Adrenal gland (tissue), 12 donors: ENCODE data around the gene SIGLEC10. TPM values are rescaled to one million over a fixed set of nuclear protein-coding genes. Genes with fewer than 3 reads are reported as not detected.

Source experiments
- DNase-seq, 7 donors: peaks; one replicate each; pipeline ENCODE4 v3.0.0-alpha.2; 2019 to 2020
- H3K27ac ChIP-seq, 5 donors: fragments of 200-600 bp; sonication (generic) in 4 of 5; 1 replicate in 3 of 5; 2 replicates in 2 of 5; pipeline versions ENCODE4 v1.5.1 to v1.8.0; 2016 to 2020; ENCODE audit warnings: mild to moderate bottlenecking in 1 of 5
- H3K27me3 ChIP-seq: fragments of 200-600 bp; 2 replicates; pipeline ENCODE4 v1.8.0; 2021
- H3K36me3 ChIP-seq, 2 donors: fragments of 200-600 bp; replicated peaks in 1 of 2; 1 replicate in 1 of 2; 2 replicates in 1 of 2; pipeline versions ENCODE4 v1.5.1 to v1.8.0; 2018 to 2022
- H3K4me1 ChIP-seq, 2 donors: fragments of 200-600 bp; replicated peaks in 1 of 2; 1 replicate in 1 of 2; 2 replicates in 1 of 2; pipeline versions ENCODE4 v1.5.1 to v1.8.0; 2018 to 2021
- H3K4me3 ChIP-seq, 4 donors: fragments of 200-600 bp; sonication (generic) in 3 of 4; one replicate each; pipeline ENCODE4 v1.5.1; 2016 to 2018
- H3K9me3 ChIP-seq, 3 donors: fragments of 200-600 bp; sonication (generic) in 1 of 3; replicated peaks in 1 of 3; 1 replicate in 2 of 3; 2 replicates in 1 of 3; pipeline versions ENCODE4 v1.5.1 to v1.8.0; 2016 to 2021
- CTCF ChIP-seq, 6 experiments: fragments of 450-650 bp in 4 of 6; fragments of 200-600 bp in 2 of 6; sonication (generic) in 1 of 6; IDR thresholded peaks; 1 replicate in 5 of 6; 2 replicates in 1 of 6; pipeline versions ENCODE4 v1.5.1 to v1.8.0; 2016 to 2021; ENCODE audit warnings: antibody characterized with exemption in 6 of 6, mild to moderate bottlenecking in 2 of 6, moderate library complexity in 1 of 6
- POLR2A ChIP-seq, 2 donors: fragments of 450-650 bp; IDR thresholded peaks; one replicate each; pipeline ENCODE4 v1.6.1; 2017; ENCODE audit warnings: antibody characterized with exemption in 2 of 2, mild to moderate bottlenecking in 2 of 2, moderate library complexity in 1 of 2
- WGBS, 4 donors: extraction: QIAGEN DNeasy Blood & Tissue Kit in 2 of 4; methylation state at CpG; one replicate each; pipeline versions ENCODE4 v1.1.5 to v1.1.7; 2013 to 2017; 5-methylcytosine and 5-hydroxymethylcytosine counted together
- intact Hi-C, 2 donors: fragments of 100-400 bp; cut with DNase I; formaldehyde crosslinking; loops; one replicate each; pipeline versions ENCODE4 v1.14.1 to v1.15.0; 2022 to 2023
- polyA plus RNA-seq, 3 donors: library from polyadenylated mRNA; stranded (reverse); fragments of 200-250 nt in 2 of 3; fragments of 350-450 nt in 1 of 3; fragmentation: Illumina TruSeq in 1 of 3; extraction: RNeasy Lipid Tissue Mini Kit (QIAGEN cat#74804) in 1 of 3; gene quantifications; one replicate each; pipeline ENCODE4 v1.2.3, GENCODE V29; 2013 to 2014
- total RNA-seq, 9 donors: library from RNA; depleted of rRNA in 4 of 9; stranded (reverse); fragments of >200 nt in 4 of 9; fragments of 120-200 nt in 1 of 9; fragmentation: NEBNext Ultra II Directional in 1 of 9; extraction: Animal tissue kit (Norgen Biotek cat#: 25700) in 1 of 9; gene quantifications; one replicate each; pipeline versions ENCODE4 v1.1.0 to v1.2.4, GENCODE V29; 2013 to 2023
- donor health status: healthy with polysubstance abuse.
- donor health status: Bipolar disorder and iron deficiency.
- donor health status: DM: yes; HTN: yes; CAD: no.
- donor health status: DM: no; HTN: no; CAD: no.
- donor health status: DM: no; HTN: no; CAD: no.
- donor health status: DM: yes; HTN: yes; CAD: no.

SIGLEC10 gene
- total and polyA plus RNA-seq, 12 donors: 0.89 to 70.7 (median 15.8) TPM

GRCh38 chr19:51387924-51388389 lies 29.5 kb downstream of the SIGLEC10 start, which contains the start of gene LIM2:
Gene LIM2, minus strand, starts transcription at chr19:51387974. Its CDS starts 531 bp downstream, at chr19:51387443.
- Histone ChIP-seq H3K36me3 (no peaks in the 10 kb centered on the region), H3K4me1 (no peaks in the 10 kb centered on the region), H3K27me3 (no peaks in the 10 kb centered on the region), H3K4me3 (no peak within 1 kb of the TSS), H3K27ac (no peak within 1 kb of the TSS), H3K9me3 (no peaks in the 10 kb centered on the region)
- WGBS, 4 donors: 89 to 93% (median 91%) methylated on average over 5 to 15 of the region's 15 CpGs
- TF ChIP-seq POLR2A (IDR thresholded peaks at IDR 0.05): no peak
- TF ChIP-seq CTCF (IDR thresholded peaks at IDR 0.05): no peak
- intact Hi-C loops: no loop called here
- DNase-seq: no peak

GRCh38 chr19:51386882-51387520 lies 30.4 kb downstream of the SIGLEC10 start:
- TF ChIP-seq POLR2A (IDR thresholded peaks at IDR 0.05): no peak
- TF ChIP-seq CTCF (IDR thresholded peaks at IDR 0.05): no peak
- 52 to 67% (median 64%) methylated on average over 4 to 14 of the region's 14 CpGs for WGBS, 4 donors
- intact Hi-C loops: no loop called here
- Histone ChIP-seq H3K9me3 (no peaks in the 10 kb centered on the region), H3K4me1 (no peaks in the 10 kb centered on the region), H3K27me3 (no peaks in the 10 kb centered on the region), H3K4me3 (no peak overlapping the region), H3K36me3 (no peaks in the 10 kb centered on the region), H3K27ac (no peak overlapping the region)
- no peak for DNase-seq

- no peak overlapping the region for H3K4me3 ChIP-seq
- no peaks in the 10 kb centered on the region for H3K36me3 ChIP-seq
- H3K27me3 ChIP-seq: no peaks in the 10 kb centered on the region
- TF ChIP-seq CTCF (IDR thresholded peaks at IDR 0.05) (no peak), POLR2A (IDR thresholded peaks at IDR 0.05) (no peak)
- DNase-seq: no peak
- intact Hi-C loops: no loop called here
- no peak overlapping the region for H3K27ac ChIP-seq
- no peaks in the 10 kb centered on the region for H3K9me3 ChIP-seq
- no peaks in the 10 kb centered on the region for H3K4me1 ChIP-seq
- 91 to 97% (median 95%) methylated on average over 3 to 4 of the region's 4 CpGs for WGBS, 4 donors
These were observed 35.4 kb downstream of the SIGLEC10 start for GRCh38 chr19:51382004-51382403.

GRCh38 chr19:51380379-51380778 lies 37.1 kb downstream of the SIGLEC10 start:
- no peaks in the 10 kb centered on the region for H3K36me3 ChIP-seq
- H3K27ac ChIP-seq: no peak overlapping the region
- TF ChIP-seq POLR2A (IDR thresholded peaks at IDR 0.05) (no peak), CTCF (IDR thresholded peaks at IDR 0.05) (no peak)
- no peaks in the 10 kb centered on the region for H3K27me3 ChIP-seq
- intact Hi-C loops: no loop called here
- no peaks in the 10 kb centered on the region for H3K4me1 ChIP-seq
- no peaks in the 10 kb centered on the region for H3K9me3 ChIP-seq
- 90 to 95% (median 94%) methylated on average over 6 to 9 of the region's 9 CpGs for WGBS, 4 donors
- H3K4me3 ChIP-seq: no peak overlapping the region
- DNase-seq: no peak
